ENCODE results near the gene RPS26.
"Not testable (repeated sequence)": the region's sequence is repeated elsewhere in the genome, so short reads cannot be mapped to it uniquely, and the experiment has no call there.

Gene RPS26

DNA sequence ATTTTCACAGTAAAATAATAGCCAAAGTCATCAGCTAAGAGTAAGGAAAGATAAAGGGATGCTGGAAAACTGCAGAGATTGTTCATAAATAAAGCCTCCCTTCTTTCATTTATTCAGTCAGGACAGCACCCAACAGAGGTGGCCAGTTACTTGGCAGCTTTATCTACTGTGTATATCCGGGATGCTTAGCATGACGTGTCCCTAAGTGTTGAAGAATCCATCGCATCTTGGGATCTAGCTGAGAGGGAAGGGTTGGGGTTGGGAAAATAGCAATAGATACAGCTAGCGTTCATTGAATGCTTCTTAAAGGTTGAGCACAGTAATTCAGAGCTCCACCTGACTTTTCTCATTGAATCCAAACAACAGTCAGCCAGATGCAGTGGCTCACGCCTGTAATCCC is 32.7 kb downstream of the RPS26 start:
- DNase-seq, result no peak

DNA sequence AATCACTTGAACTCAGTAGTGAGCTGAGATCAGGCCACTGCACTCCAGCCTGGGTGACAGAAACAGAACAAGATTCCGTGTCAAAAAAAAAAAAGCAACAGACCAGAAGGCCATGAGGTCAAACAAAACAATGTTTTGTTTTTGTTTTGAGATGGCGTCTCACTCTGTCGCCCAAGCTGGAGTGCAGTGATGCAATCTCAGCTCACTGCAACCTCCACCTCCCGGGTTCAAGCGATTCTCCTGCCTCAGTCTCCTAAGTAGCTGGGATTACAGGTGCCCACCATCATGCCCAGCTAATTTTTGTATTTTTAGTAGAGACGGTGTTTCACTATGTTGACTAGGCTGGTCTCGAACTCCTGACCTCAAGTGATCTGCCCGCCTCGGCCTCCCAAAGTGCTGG is 36.2 kb downstream of the RPS26 start:
- DNase-seq, result not testable (repeated sequence)

DNA sequence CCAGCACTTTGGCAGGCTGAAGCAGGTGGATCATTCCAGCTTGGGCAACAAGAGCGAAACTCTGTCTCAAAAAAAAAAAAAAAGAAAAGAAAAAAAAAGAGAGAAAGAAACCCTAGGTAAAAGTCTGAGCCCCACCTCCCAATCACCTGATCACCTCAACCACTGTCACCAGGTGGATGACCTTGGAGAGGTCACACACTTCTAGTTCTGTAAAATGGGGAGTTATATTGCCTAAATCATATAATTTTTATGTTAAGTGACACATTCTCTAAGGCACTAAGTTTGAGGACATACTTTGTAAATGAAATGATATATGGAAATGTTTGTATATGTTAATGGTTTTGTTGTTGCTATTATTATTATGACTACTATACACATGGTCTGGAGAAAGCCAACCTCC is 36.7 kb downstream of the RPS26 start:
- no peak for DNase-seq

DNA sequence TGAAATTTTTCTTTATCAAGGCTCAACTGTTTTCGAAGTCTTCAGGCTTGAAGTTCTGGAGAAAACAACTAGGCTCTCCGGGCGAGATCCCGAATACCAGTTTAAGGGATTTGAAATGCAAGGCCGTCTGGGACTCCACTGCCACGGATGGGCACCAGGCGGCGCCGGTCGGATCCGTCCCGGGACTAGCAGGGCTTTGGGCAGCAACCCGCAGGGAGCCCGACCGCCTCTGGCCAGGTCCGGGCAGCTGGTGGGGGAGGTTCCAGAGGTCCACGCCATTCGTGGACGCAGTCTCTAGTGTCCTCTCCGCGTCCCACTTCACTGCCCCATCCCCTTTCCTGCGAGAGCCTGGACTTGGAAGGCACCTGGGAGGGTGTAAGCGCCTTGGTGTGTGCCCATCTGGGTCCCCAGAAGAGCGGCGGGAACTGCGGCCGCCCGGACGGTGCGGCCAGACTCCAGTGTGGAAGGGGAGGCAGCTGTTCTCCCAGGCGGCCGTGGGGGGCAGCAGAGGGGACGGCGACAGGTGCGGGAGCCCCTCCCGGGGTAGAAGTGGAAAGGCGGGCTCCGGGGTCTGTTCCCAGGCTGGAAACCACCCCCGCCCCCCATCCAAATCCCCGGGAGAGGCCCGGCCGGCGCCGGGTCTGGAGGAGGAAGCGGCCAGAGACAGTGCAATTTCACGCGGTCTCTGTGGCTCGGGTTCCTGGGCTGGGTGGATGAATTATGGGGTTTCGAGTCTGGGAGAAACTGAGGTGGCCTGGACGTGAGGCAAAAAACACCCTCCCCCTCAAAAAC is 37.4 kb downstream of the RPS26 start:
- DNase-seq, result peak in 54 of 56 donors; percentile 17 to 93 (median 74)

DNA sequence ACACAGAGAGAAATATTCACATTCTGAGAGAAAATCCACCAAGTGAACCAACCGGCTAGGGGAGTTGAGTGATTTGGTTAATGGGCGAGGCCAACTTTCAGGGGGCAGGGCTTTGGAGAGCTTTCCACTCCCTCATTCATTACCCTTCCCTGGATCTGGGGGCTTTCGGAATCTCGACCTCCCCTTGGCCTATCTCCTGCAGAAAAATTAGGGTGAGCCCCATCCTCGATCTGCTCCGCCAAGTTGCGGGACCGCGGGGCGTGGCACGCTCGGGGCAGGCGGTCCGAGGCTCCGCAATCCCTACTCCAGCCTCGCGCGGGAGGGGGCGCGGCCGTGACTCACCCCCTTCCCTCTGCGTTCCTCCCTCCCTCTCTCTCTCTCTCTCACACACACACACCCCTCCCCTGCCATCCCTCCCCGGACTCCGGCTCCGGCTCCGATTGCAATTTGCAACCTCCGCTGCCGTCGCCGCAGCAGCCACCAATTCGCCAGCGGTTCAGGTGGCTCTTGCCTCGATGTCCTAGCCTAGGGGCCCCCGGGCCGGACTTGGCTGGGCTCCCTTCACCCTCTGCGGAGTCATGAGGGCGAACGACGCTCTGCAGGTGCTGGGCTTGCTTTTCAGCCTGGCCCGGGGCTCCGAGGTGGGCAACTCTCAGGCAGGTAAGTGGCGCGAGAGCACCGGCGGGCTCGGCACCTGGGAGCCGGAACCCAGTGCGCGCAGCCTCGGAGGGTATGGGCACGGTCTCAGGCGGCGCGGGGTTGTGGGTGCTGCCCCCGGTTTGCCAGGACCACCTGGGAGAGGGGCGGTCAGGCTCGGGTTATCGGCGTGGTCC is 38.2 kb downstream of the RPS26 start, which contains the start of gene ERBB3:
TSS of gene ERBB3 (plus strand) at position 443 of the 833 bp plus-strand sequence. CDS start at position 579, 136 bp downstream.
- peak in 54 of 56 donors; percentile 29 to 86 (median 68) for DNase-seq

DNA sequence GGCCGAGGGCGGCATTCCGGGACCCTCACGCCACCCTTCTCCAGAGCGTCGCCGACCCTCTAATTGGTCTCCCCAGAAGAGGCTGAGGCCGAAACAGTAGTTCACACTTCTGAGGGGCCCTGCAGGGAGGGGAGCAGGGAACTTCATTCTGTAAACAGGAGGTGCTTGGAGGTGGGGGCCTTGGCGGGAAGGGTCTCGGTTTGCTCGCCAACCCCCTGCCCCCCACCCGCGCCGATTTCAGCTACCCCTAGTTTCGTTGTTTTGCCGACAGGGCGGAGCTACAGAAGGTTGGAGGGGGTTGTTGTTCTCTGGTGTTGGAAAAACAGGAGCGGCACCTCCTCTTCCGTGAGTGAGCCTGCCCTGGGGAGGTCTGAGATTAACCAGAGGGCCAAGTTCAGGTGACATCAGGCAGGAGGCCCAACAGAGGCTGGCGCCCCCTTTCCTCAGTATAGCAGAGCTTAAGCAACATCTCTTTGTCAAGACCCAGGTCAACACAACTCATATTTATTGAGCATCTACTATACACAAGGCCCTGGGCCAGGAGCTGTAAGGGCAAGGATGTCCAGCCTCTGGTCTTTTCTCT is 38.9 kb downstream of the RPS26 start:
- peak in 3 of 56 donors; percentile 9 to 50 (median 22) for DNase-seq

DNA sequence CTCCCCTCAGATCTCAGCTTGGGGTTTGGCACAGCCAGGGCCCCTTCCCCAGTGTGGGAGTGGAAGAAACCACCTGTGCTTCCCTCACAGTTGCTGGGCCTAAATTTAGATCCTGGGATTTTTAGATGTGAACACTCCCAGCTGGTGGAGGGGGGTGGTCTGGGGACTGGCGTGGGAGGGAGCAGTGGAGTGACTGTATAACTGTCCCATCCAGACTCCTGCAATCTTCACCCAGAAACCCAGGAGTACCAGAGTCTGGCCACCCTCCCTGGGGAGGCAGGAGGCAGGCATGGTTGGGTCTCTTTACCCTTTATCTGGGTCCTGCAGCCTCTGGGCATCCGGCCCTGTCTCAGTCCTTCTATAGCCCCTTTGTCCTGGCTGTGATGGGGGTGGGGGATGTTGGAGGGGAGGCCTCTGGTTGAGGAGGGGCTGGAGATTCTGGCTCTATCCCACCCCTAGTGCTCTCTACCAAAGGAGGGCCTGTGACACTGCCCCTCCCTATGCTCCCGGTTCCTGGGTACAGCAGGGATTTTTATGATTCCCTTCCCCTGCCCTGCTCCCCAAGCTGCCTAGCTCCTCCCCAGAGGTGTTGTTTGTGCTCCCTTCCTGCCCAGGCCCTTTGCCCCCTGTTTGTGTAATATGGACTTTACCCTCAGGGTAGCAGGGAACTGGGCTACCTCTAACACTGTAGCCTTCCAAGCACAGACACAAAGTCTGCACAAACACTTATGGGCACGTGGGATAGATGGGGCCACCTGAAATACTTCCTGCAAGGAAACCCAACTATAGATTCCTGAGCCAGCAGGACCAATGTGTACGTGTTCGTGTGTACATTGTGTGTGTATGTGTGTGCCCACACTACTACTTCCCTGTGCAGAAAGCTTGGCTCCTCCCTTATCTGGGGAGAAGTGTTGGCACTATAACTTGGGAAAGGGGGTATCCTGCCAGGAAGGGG is 40.0 kb downstream of the RPS26 start:
- DNase-seq, result peak in 53 of 56 donors; percentile 16 to 87 (median 53)

DNA sequence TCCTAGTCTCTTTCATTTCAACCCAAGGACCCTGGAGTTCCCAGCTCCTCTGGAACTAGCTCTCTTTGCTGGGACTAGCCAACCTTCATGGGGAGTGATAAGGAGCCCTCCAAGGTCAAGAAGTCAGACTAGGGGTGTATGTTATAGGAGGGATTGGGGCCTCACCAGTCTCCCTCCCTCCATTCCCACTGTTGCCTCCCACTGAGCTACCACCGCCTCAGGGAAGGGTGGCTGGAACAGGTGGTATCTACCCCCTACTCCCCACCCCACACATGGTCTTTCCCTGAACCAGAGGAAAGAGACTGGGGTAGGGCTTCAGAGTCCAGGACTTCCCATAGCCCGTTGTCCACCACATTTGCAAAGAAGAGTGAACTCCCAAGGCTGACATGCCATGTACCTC is 40.7 kb downstream of the RPS26 start:
- peak in 10 of 56 donors; percentile 17 to 62 (median 46) for DNase-seq

DNA sequence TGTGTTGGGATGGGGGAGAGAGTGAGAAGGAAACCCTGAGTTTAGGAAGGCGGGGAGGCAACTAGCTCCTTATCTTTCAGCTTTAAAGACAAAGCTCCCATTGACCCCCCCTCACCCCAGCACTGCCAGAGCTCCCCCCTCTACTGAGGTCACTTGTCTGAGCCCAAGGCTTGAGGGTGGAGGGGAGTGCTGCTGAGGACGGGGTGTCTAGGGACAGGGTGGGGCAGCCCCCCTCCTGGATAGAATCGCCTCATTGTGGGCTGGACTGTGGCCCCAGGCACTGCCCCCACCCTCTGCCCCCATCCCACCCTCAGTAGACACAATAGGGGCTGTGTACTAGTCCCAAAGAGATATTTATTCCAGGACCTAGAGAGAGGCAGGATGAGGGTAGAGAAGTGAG is 41.2 kb downstream of the RPS26 start:
- DNase-seq, result peak in 54 of 56 donors; percentile 23 to 97 (median 85)

DNA sequence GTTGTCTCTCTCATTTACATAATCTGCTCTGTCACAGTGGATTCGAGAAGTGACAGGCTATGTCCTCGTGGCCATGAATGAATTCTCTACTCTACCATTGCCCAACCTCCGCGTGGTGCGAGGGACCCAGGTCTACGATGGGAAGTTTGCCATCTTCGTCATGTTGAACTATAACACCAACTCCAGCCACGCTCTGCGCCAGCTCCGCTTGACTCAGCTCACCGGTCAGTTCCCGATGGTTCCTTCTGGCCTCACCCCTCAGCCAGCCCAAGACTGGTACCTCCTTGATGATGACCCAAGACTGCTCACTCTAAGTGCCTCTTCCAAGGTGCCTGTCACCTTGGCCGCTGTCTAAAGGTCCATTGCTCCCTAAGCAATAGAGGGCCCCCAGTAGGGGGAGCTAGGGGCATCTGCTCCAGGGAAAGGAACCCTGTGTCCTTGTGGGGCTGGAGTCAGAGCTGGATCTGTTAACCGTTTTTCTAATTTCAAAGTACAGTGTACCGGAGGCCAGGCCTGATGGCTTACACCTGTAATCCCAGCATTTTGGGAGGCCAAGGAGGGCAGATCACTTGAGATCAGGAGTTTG is 43.3 kb downstream of the RPS26 start:
- peak in 2 of 56 donors; percentile 5 to 10 for DNase-seq

DNA sequence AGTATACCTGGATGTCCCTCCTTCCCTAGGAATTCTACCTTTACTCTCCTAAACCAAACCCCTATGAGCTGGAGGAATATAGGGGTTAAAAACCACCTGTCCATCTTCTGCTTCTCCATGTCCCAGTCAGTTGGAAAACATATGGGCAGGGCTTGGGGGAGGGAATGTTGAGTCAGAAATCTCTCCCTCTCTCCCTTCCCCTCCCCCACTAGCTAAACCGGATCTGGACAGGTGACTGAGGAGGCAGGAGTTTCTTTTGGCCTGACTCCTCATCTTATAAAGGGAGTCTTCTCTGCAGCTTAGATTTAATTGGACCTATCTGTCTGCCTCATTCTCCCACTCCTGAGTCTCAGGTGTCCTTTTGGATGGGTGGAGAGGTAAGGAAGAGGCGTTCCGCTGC is 44.4 kb downstream of the RPS26 start:
- DNase-seq, result no peak

DNA sequence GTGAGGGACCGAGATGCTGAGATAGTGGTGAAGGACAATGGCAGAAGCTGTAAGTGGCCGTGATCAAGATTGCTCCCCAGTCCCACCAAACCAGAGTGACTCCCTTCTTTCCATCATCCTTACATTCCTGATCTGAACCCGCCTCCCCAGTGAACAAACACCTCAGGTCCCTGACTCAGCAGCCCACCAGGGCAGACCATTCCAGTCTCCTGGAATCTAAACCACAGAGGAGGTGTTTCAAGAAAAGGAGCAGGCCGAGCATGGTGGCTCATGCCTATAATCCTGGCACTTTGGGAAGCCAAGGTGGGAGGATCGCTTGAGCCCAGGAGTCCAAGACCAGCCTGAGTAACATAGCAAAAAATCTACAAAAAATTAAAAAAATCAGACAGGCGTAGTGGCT is 44.9 kb downstream of the RPS26 start:
- DNase-seq, result no peak

DNA sequence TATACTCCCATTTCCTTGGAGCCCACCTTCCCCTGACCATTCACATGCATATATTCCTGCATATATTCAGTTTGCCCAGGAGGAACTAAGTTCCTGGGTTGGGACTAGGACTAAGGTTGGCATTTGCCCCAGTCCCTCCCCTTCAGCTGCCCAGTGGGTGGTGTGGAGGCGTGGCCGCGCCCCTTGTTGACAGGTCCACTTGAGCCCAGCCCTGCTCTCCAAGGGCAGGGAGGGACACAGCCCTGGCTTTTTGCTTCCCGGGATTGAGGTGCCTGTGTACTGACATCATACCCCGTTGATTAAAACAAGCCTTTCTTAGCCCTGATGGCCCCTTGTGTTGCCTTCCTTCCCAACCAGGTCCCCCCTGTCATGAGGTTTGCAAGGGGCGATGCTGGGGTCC is 45.5 kb downstream of the RPS26 start:
- peak in 4 of 56 donors; percentile 4 to 48 (median 26) for DNase-seq
